Activated naive CD4-positive, alpha-beta T cell treated with anti-CD3 and anti-CD28 coated beads, Interleukin-2, amount 10 ng/mL, durations not matched to agents 7 days and 5 days (primary cell): ENCODE measurements around the gene UTF1.

Experiments
- CTCF ChIA-PET: fragments of 350-600 bp; sonication (Branson Sonifier 250); formaldehyde crosslinking; loops from one replicate; lab custom pipeline; 2021; ENCODE audit warnings: antibody characterized with exemption; lab: Charles Lee
- DNase-seq: peaks from one replicate; pipeline ENCODE4 v3.0.0-alpha.2; 2020
- H3K27ac Mint-ChIP-seq: one replicate; pipeline ENCODE4 v1.8.0; 2021; ENCODE audit warnings: mild to moderate bottlenecking, moderate library complexity, mixed read lengths
- H3K27me3 Mint-ChIP-seq: one replicate; pipeline ENCODE4 v1.8.0; 2021; ENCODE audit warnings: mild to moderate bottlenecking, mixed read lengths
- H3K36me3 Mint-ChIP-seq: one replicate; pipeline ENCODE4 v1.8.0; 2021; ENCODE audit warnings: mixed read lengths
- H3K4me1 Mint-ChIP-seq: one replicate; pipeline ENCODE4 v1.8.0; 2021; ENCODE audit warnings: mixed read lengths
- H3K4me3 Mint-ChIP-seq: one replicate; pipeline ENCODE4 v1.8.0; 2021; ENCODE audit warnings: mild to moderate bottlenecking, moderate library complexity, mixed read lengths
- H3K9me3 Mint-ChIP-seq: one replicate; pipeline ENCODE4 v1.8.0; 2021; ENCODE audit warnings: mixed read lengths

Gene UTF1

GRCh38 chr10:133279326-133280226 lies 49.6 kb downstream of the UTF1 start:
- no peaks in the 10 kb centered on the region for H3K27me3 Mint-ChIP-seq
- peaks cover 24% of the 10 kb centered on the region for H3K36me3 Mint-ChIP-seq
- no peaks in the 10 kb centered on the region for H3K9me3 Mint-ChIP-seq
- CTCF ChIA-PET = interaction anchor here (0.8 to 2.2 kb wide), 2 partner anchors 28 to 50 kb away, joined by 3 to 10 read pairs; no protein-coding TSS in a partner anchor
- no peak for DNase-seq
- H3K27ac Mint-ChIP-seq = no peak overlapping the region
- peaks cover 40% of the 10 kb centered on the region for H3K4me1 Mint-ChIP-seq
- H3K4me3 Mint-ChIP-seq = no peak overlapping the region

- Mint-ChIP-seq H3K4me1 (peaks cover 33% of the 10 kb centered on the region), H3K27ac (no peak overlapping the region), H3K4me3 (no peak overlapping the region), H3K27me3 (no peaks in the 10 kb centered on the region), H3K36me3 (peaks cover 30% of the 10 kb centered on the region), H3K9me3 (no peaks in the 10 kb centered on the region)
- DNase-seq = no peak
- CTCF ChIA-PET = interaction anchor here (1.6 to 2.2 kb wide), 2 partner anchors 21 to 27 kb away, joined by 3 to 11 read pairs; no protein-coding TSS in a partner anchor
Observed at GRCh38 chr10:133280391-133281059, 50.5 kb downstream of the UTF1 start.

- no peaks in the 10 kb centered on the region for H3K27me3 Mint-ChIP-seq
- no peak overlapping the region for H3K4me3 Mint-ChIP-seq
- no peaks in the 10 kb centered on the region for H3K9me3 Mint-ChIP-seq
- H3K27ac Mint-ChIP-seq = no peak overlapping the region
- CTCF ChIA-PET = interaction anchor here (1.6 to 2.2 kb wide), 2 partner anchors 21 to 26 kb away, joined by 3 to 11 read pairs; no protein-coding TSS in a partner anchor
- no peak for DNase-seq
- H3K4me1 Mint-ChIP-seq = peaks cover 27% of the 10 kb centered on the region
- H3K36me3 Mint-ChIP-seq = peaks cover 35% of the 10 kb centered on the region
Observed at GRCh38 chr10:133281084-133281483, 51.1 kb downstream of the UTF1 start.
